Ishikawa (cell line): ENCODE data around the gene PARD3.
A peak's percentile ranks its signal among the peaks of the same experiment; 100 is the strongest.

Experiments
- CEBPB ChIP-seq: IDR thresholded peaks from 2 replicates; pipeline ENCODE4 v1.6.1; 2012
- CREB1 ChIP-seq: IDR thresholded peaks from 2 replicates; pipeline ENCODE4 v1.6.1; 2012; ENCODE audit warnings: low read depth
- EGR1 ChIP-seq: IDR thresholded peaks from 2 replicates; pipeline ENCODE4 v1.6.1; 2012
- EP300 ChIP-seq: IDR thresholded peaks from 2 replicates; pipeline ENCODE4 v1.6.1; 2012; ENCODE audit warnings: borderline replicate concordance
- FOXM1 ChIP-seq: IDR thresholded peaks from 2 replicates; pipeline ENCODE4 v1.6.1; 2012; ENCODE audit warnings: low read depth, borderline replicate concordance
- MAX ChIP-seq: IDR thresholded peaks from 2 replicates; pipeline ENCODE4 v1.6.1; 2012
- NFIC ChIP-seq: IDR thresholded peaks from 2 replicates; pipeline ENCODE4 v1.6.1; 2012
- RAD21 ChIP-seq: IDR thresholded peaks from 2 replicates; pipeline ENCODE4 v1.6.1; 2012; ENCODE audit warnings: low read depth
- TAF1 ChIP-seq: IDR thresholded peaks from 2 replicates; pipeline ENCODE4 v1.6.1; 2012; ENCODE audit warnings: low read depth, mild to moderate bottlenecking
- TCF12 ChIP-seq: IDR thresholded peaks from 2 replicates; pipeline ENCODE4 v1.6.1; 2012; ENCODE audit warnings: low read depth
- TEAD4 ChIP-seq: IDR thresholded peaks from 2 replicates; pipeline ENCODE4 v1.6.1; 2012
- USF1 ChIP-seq: IDR thresholded peaks from 2 replicates; pipeline ENCODE4 v1.6.1; 2012
- YY1 ChIP-seq: IDR thresholded peaks from 2 replicates; pipeline ENCODE4 v1.6.1; 2012; ENCODE audit warnings: low read depth
- ZBTB7A ChIP-seq: IDR thresholded peaks from 2 replicates; pipeline ENCODE4 v1.6.1; 2012; ENCODE audit warnings: low read depth
- TF ChIP-seq, protein P1 (sequence below): IDR thresholded peaks from 2 replicates; pipeline ENCODE4 v1.6.1; 2012; ENCODE audit warnings: low read depth, mild to moderate bottlenecking

PARD3 gene

DNA sequence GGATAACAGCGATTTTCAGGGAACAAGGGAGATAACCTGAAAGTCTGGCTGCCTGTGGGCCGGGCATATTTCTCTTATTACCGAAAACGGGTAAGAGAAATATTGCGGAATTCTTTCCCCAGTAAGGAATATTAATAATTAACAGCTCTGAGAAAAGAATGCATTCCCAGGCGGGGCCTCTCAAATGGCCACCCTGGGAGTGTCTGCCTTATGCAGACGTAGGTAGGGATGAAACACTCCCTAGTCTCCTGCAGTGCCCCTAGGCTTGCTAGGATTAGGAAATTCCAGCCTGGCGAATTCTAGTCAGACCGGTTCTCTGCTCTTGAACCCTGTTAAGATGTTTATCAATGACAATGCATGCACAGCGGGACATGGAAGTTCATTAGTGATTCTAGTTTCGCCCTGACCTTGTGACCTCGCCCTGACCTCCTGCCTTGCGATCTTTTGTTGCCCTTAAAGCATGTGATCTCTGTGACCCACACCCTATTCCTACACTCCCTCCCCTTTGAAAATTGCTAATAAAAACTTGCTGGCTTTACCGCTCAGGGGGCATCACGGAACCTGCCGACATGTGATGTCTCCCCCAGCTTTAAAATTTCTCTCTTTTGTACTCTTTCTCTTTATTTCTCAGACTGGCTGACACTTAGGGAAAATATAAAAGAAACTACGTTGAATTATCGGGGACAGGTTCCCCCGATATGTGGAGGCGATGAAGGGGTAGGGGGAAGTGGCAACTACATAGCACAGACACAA, 387.8 kb downstream of the PARD3 start:
- TF ChIP-seq TEAD4 (peak; percentile 71), CEBPB (peak; percentile 65; the same call in 1 of the 2 replicates), MAX (0 out of 2 replicates have a peak, but pooled peaks have one; percentile 29), TCF12 (peak; percentile 62; the same call in 1 of the 2 replicates), YY1 (0 out of 2 replicates have a peak, but pooled peaks have one; percentile 17), RAD21 (peak; percentile 3; the same call in 1 of the 2 replicates), EP300 (peak; percentile 70), FOXM1 (0 out of 2 replicates have a peak, but pooled peaks have one; percentile 54), USF1 (0 out of 2 replicates have a peak, but pooled peaks have one; percentile 3)

DNA sequence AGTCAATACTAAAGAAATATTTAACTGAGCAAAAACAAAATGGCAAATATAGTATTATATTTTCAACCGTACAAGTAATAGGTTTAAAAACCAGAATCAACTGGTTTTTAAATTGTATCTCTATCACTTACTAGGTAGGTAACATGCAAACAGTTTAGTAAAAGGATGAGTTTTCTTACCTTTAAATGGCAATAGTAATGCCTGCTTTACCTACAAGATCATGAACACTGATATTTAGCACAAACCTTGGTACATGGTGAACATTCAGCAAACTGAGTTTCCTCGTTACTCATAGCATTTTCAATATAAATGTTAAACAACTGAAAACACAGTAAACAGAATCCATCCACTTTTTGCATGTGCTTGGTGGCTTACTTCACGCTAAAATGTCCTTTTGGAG, 389.1 kb downstream of the PARD3 start:
- TF ChIP-seq EP300 (no peak), TCF12 (no peak), TEAD4 (no peak), USF1 (no peak), EGR1 (no peak), RAD21 (no peak), CREB1 (no peak), ZBTB7A (no peak), CEBPB (no peak), TAF1 (no peak), FOXM1 (no peak), MAX (no peak), YY1 (no peak), NFIC (no peak)
- TF ChIP-seq, protein P1, sequence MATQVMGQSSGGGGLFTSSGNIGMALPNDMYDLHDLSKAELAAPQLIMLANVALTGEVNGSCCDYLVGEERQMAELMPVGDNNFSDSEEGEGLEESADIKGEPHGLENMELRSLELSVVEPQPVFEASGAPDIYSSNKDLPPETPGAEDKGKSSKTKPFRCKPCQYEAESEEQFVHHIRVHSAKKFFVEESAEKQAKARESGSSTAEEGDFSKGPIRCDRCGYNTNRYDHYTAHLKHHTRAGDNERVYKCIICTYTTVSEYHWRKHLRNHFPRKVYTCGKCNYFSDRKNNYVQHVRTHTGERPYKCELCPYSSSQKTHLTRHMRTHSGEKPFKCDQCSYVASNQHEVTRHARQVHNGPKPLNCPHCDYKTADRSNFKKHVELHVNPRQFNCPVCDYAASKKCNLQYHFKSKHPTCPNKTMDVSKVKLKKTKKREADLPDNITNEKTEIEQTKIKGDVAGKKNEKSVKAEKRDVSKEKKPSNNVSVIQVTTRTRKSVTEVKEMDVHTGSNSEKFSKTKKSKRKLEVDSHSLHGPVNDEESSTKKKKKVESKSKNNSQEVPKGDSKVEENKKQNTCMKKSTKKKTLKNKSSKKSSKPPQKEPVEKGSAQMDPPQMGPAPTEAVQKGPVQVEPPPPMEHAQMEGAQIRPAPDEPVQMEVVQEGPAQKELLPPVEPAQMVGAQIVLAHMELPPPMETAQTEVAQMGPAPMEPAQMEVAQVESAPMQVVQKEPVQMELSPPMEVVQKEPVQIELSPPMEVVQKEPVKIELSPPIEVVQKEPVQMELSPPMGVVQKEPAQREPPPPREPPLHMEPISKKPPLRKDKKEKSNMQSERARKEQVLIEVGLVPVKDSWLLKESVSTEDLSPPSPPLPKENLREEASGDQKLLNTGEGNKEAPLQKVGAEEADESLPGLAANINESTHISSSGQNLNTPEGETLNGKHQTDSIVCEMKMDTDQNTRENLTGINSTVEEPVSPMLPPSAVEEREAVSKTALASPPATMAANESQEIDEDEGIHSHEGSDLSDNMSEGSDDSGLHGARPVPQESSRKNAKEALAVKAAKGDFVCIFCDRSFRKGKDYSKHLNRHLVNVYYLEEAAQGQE, result no peak

DNA sequence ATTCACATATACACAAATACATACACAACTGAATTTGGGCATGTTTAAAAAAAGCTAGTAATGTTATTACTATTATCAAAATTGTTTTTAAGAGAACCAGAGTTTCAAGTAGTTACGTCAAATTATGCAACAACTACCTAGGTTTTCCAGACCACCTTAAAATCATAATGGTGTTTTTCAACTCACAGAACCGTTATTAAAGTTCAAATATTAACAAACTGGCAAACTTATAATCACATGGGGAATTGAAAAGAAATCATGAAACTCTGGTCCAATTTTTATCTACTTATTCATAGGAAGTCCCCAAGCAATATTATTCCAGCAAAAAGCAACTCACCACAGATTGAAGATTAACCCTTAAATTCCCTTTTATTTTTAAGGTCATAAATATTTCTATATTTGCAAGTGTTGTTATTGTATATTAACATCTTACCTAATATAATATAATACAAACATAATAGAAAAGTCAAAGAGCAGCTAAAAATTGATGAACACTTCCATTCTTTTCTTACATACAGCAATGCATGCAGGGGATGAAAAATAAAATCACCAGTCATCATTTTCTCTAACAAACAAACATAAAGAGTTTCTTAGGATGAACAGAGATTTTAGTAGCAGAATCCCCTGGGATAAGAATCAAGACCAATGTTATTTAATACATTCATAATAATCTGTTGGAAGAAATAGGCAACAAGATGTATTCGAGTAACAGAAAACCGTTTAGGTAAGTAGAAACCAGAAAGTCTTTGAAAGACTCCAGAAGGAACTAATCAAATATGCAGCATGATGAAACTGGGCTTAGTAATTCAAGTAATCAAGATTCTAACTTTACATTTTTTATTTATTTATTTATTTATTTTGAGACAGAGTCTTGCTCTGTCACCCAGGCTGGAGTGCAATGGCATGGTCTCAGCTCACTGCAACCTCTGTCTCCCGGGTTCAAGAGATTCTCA, 391.1 kb downstream of the PARD3 start:
- TF ChIP-seq EGR1 (no peak), USF1 (no peak), NFIC (no peak), TAF1 (no peak), CREB1 (no peak), MAX (no peak), TCF12 (no peak), TEAD4 (no peak), EP300 (no peak), FOXM1 (no peak), ZBTB7A (no peak)
- TF ChIP-seq, protein P1, result no peak

DNA sequence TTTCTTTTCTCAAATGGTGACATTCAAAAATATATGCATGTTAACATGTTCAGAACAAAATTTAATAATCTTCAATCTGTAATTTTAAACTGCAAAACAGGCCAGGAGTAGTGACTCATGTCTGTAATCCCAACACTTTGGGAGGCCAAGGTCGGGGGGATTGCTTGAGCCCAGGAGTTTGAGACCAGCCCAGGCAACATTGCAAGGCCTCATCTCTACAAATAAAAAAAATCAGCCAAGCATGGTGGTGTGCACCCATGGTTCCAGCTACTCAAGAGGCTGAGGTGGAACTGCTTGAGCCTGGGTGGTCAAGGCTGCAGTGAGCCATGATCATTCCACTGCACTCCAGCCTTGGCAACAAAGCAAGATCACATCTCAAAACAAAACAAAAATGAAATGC, 394.3 kb downstream of the PARD3 start:
- TF ChIP-seq MAX (no peak), YY1 (no peak), EP300 (no peak), TAF1 (no peak), CEBPB (no peak), FOXM1 (no peak), CREB1 (no peak), TEAD4 (no peak), EGR1 (no peak), TCF12 (no peak)
